ENCODE results near the gene GPR150. TPM values are rescaled to one million over a fixed set of nuclear protein-coding genes. Genes with fewer than 3 reads are reported as not detected.

Gene GPR150
- total and polyA plus RNA-seq, 4 donors, result 0.23 TPM; not detected in 3

GRCh38 chr5:95668728-95669127 lies 48.8 kb downstream of the GPR150 start:
- 94 to 96% methylated on average over 1 of the region's 1 CpG for WGBS, 2 donors
- no peaks in the 10 kb centered on the region for H3K27me3 ChIP-seq (ENCODE audit: control insufficient read depth in 1 of 2, insufficient read depth in 2 of 2, low read length in 1 of 2)
- H3K36me3 ChIP-seq (ENCODE audit: control insufficient read depth in 1 of 2, insufficient read depth in 2 of 2, low read length in 1 of 2), result no peaks in the 10 kb centered on the region
- no peak overlapping the region for H3K4me3 ChIP-seq (ENCODE audit: low read length in 2 of 2)
- intact Hi-C loops (cut with DNase I), result loop anchor here (5.0 to 10.0 kb wide), 3 partner anchors 66 to 179 kb away; partner anchors contain the start of gene RHOBTB3 (in 1 of the 2)
- peaks cover 0 to 5% of the 10 kb centered on the region in 2 donors for H3K4me1 ChIP-seq (ENCODE audit: control insufficient read depth in 1 of 2, insufficient read depth in 2 of 2, low read length in 2 of 2)
- no peaks in the 10 kb centered on the region for H3K9me3 ChIP-seq (ENCODE audit: control insufficient read depth, low read length)
- DNase-seq (no peak), ATAC-seq (ENCODE audit: low FRiP score) (no peak)
- H3K27ac ChIP-seq (ENCODE audit: low read depth in 1 of 2, low read length in 2 of 2), result no peak overlapping the region

DNA sequence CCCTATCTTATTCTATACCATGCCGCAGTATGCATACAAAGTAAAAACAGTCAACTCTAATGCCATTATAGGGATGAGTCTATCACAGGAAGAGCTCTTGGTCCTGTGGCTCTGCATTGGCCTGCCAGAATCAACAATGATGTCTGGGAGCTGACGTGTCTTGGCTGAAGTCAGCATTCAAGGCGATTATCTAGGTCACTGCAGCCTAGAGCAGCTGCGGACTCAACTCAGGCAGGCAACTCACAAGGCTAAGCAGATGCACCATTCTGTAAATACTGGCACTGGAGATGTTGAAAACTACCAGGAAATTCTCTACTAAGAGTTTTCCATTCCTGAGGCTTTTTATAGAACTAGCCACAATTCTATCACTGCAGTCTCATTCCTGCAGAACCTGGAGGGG lies 49.7 kb downstream of the GPR150 start:
- H3K27ac ChIP-seq (ENCODE audit: low read depth in 1 of 2, low read length in 2 of 2), result no peak overlapping the region
- no peaks in the 10 kb centered on the region for H3K27me3 ChIP-seq (ENCODE audit: control insufficient read depth in 1 of 2, insufficient read depth in 2 of 2, low read length in 1 of 2)
- intact Hi-C loops (cut with DNase I), result loop anchor here (5.0 to 10.0 kb wide), 3 partner anchors 65 to 178 kb away; partner anchors contain the start of gene RHOBTB3 (in 1 of the 2)
- ATAC-seq (ENCODE audit: low FRiP score) (peak; percentile 88), DNase-seq (peak; percentile 75 to 76)
- H3K9me3 ChIP-seq (ENCODE audit: control insufficient read depth, low read length), result no peaks in the 10 kb centered on the region
- H3K4me3 ChIP-seq (ENCODE audit: low read length in 2 of 2), result no peak overlapping the region
- peaks cover 0 to 5% of the 10 kb centered on the region in 2 donors for H3K4me1 ChIP-seq (ENCODE audit: control insufficient read depth in 1 of 2, insufficient read depth in 2 of 2, low read length in 2 of 2)
- 30 to 34% methylated on average over 4 of the region's 4 CpGs for whole genome bisulfite sequencing, 2 donors
- H3K36me3 ChIP-seq (ENCODE audit: control insufficient read depth in 1 of 2, insufficient read depth in 2 of 2, low read length in 1 of 2), result no peaks in the 10 kb centered on the region

- intact Hi-C loops (cut with DNase I), result loop anchor here (5.0 to 10.0 kb wide), 3 partner anchors 65 to 177 kb away; partner anchors contain the start of gene RHOBTB3 (in 1 of the 2)
- H3K27me3 ChIP-seq (ENCODE audit: control insufficient read depth in 1 of 2, insufficient read depth in 2 of 2, low read length in 1 of 2), result no peaks in the 10 kb centered on the region
- DNase-seq (no peak), ATAC-seq (ENCODE audit: low FRiP score) (no peak)
- no peaks in the 10 kb centered on the region for H3K9me3 ChIP-seq (ENCODE audit: control insufficient read depth, low read length)
- no peak overlapping the region for H3K27ac ChIP-seq (ENCODE audit: low read depth in 1 of 2, low read length in 2 of 2)
- no peaks in the 10 kb centered on the region for H3K36me3 ChIP-seq (ENCODE audit: control insufficient read depth in 1 of 2, insufficient read depth in 2 of 2, low read length in 1 of 2)
- no peak overlapping the region for H3K4me3 ChIP-seq (ENCODE audit: low read length in 2 of 2)
- H3K4me1 ChIP-seq (ENCODE audit: control insufficient read depth in 1 of 2, insufficient read depth in 2 of 2, low read length in 2 of 2), result peaks cover 0 to 5% of the 10 kb centered on the region in 2 donors
- 93% methylated on average over 5 of the region's 5 CpGs for WGBS, 2 donors
Measured at GRCh38 chr5:95669985-95670384, 50.1 kb downstream of the GPR150 start.

DNA sequence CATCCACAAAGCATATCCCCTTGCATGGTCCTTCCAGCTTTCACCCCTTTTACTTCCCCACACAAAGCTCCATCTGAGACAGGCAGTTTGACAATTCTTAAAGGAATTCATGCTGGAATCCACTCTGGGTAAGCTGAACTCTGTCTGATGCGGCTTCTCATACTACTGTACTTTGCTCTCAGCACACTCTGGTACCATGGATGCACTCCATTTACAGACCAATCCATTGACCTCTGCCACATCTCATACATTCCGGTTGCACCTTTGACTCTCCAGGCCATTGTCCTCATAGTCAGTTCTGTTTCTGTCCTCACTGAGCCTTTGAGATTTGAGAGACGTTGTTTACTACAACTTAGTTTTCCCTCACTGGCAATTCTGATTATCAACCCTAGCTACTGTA lies 50.7 kb downstream of the GPR150 start:
- no peaks in the 10 kb centered on the region for H3K9me3 ChIP-seq (ENCODE audit: control insufficient read depth, low read length)
- H3K27me3 ChIP-seq (ENCODE audit: control insufficient read depth in 1 of 2, insufficient read depth in 2 of 2, low read length in 1 of 2), result no peaks in the 10 kb centered on the region
- ATAC-seq (ENCODE audit: low FRiP score) (no peak), DNase-seq (no peak)
- H3K36me3 ChIP-seq (ENCODE audit: control insufficient read depth in 1 of 2, insufficient read depth in 2 of 2, low read length in 1 of 2), result no peaks in the 10 kb centered on the region
- peaks cover 0 to 5% of the 10 kb centered on the region in 2 donors for H3K4me1 ChIP-seq (ENCODE audit: control insufficient read depth in 1 of 2, insufficient read depth in 2 of 2, low read length in 2 of 2)
- H3K4me3 ChIP-seq (ENCODE audit: low read length in 2 of 2), result no peak overlapping the region
- WGBS, 2 donors, result 97 to 98% methylated on average over 3 of the region's 3 CpGs
- no peak overlapping the region for H3K27ac ChIP-seq (ENCODE audit: low read depth in 1 of 2, low read length in 2 of 2)
- intact Hi-C loops (cut with DNase I), result no loop called here

Other genes starting within 250 kb of the GPR150 start
- not detected for gene FAM81B, start 228.7 kb upstream of the GPR150 start, total RNA-seq
- not detected for gene FAM81B, start 228.7 kb upstream of the GPR150 start, polyA plus RNA-seq
- 10 to 100 TPM; 80.6 to 98.4 TPM for gene SKIC3, start 65.1 kb upstream of the GPR150 start, total RNA-seq
- 10 to 100 TPM; 14.8 to 28.1 TPM for gene SKIC3, start 65.1 kb upstream of the GPR150 start, polyA plus RNA-seq
- 1 to 10 TPM; 2.5 to 5.5 TPM for gene ARSK, start 65.0 kb upstream of the GPR150 start, total RNA-seq
- 1 to 10 TPM; 2.6 to 5.6 TPM for gene ARSK, start 65.0 kb upstream of the GPR150 start, polyA plus RNA-seq
- 1 to 10 TPM in 1 of 2 donors, under 1 TPM in 1; 0.75 to 3.4 TPM for gene RFESD, start 26.7 kb downstream of the GPR150 start, total RNA-seq
- gene RFESD, start 26.7 kb downstream of the GPR150 start, polyA plus RNA-seq, result 1 to 10 TPM in 1 of 2 donors, under 1 TPM in 1; 0.50 to 1.3 TPM
- gene SPATA9, start 62.9 kb downstream of the GPR150 start, total RNA-seq, result under 1 TPM; 0.45 to 0.60 TPM
- gene SPATA9, start 62.9 kb downstream of the GPR150 start, polyA plus RNA-seq, result under 1 TPM in 1 of 2 donors, not detected in 1; 0.38 TPM
- 10 to 100 TPM; 36.8 to 53.2 TPM for gene RHOBTB3, start 111.2 kb downstream of the GPR150 start, total RNA-seq
- 10 to 100 TPM; 11.8 to 13.4 TPM for gene RHOBTB3, start 111.2 kb downstream of the GPR150 start, polyA plus RNA-seq
- 10 to 100 TPM; 38.5 to 44.7 TPM for gene GLRX, start 202.6 kb downstream of the GPR150 start, total RNA-seq
- 100 to 1,000 TPM in 1 of 2 donors, 10 to 100 TPM in 1; 68.6 to 161 TPM for gene GLRX, start 202.6 kb downstream of the GPR150 start, polyA plus RNA-seq

Data from aorta (tissue), 5 donors.